ENCODE results near the gene TMEM164.
"Not testable (repeated sequence)": the region's sequence is repeated elsewhere in the genome, so short reads cannot be mapped to it uniquely, and the experiment has no call there.

TMEM164 gene

DNA sequence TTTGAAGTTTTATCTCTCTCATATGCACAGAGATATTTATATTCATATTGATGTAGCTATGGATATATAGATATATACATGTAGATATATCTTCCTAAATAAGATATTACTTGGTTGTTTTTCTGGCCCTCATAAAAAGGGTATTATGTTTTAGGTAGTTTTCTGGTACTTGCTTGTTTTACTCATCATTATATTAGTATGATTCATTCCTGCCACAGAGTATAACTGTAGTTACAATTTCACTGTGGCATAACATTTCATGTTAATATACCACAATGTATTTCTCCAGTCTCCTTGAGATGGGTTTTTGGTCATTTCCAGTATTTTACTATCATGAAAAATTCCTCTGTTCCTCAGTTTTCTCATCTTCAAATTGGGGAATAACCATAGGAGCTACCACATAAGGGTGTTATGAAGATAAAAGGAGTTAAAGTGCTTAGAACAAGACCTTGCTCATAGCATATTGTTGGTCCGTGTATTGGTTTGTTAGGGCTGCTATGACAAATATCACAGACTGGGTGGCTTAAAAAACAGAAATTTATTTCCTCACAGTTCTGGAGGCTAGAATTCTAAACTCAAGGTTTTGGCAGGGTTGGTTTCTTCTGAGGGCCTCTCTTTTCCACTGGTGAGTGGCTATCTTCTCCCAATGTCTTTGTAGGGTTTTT lies 129.7 kb downstream of the TMEM164 start:
- peak; percentile 8 for DNase-seq (ENCODE audit: low read depth)

GRCh38 chrX:110133735-110134370 lies 130.9 kb downstream of the TMEM164 start:
- no peak for DNase-seq (ENCODE audit: low read depth)

GRCh38 chrX:110135618-110136017 lies 132.7 kb downstream of the TMEM164 start:
- no peak for DNase-seq (ENCODE audit: low read depth)

DNA sequence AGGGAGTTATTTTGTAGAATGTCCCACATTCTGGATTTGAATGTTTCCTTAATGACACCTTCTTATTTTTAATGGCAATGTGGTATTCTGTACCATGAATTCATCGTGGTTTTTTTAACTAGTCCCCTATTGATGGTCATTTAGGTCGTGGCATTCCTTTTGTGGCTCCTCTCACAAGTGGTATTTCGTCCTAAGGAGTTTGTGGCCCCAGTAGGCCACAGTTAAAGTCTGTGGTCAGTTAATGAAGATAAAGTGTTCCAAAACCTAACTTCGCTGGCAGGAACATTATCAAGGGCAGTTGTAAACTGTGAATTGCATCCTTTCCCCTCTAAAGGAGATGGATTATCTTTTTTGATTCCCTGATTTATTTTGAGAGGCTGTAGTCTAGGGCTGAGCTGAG lies 133.2 kb downstream of the TMEM164 start:
- no peak for DNase-seq (ENCODE audit: low read depth)

DNA sequence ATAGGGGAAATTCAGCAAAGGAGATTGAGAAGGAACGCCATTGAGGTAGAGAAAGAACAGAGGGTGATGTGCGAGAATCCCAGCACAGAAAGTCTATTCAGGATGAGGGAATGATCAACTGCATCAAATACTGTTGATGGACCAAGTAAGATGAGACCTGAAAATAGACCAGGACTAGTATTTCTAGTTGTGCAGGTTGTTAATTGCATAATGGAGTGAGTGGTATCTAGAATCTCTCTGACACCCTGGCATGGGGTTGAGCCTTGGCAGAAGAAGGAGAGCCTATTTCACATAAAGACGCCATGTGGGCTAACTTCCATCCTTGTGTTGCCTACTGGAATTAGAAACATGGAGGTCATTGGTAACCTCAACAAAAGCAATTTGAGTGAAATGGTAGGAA lies 135.6 kb downstream of the TMEM164 start:
- DNase-seq (ENCODE audit: low read depth), result no peak

- DNase-seq (ENCODE audit: low read depth), result no peak
These were observed 136.3 kb downstream of the TMEM164 start for GRCh38 chrX:110139172-110139571.

- no peak for DNase-seq (ENCODE audit: low read depth)
These were observed 139.2 kb downstream of the TMEM164 start for GRCh38 chrX:110142096-110142495.

DNA sequence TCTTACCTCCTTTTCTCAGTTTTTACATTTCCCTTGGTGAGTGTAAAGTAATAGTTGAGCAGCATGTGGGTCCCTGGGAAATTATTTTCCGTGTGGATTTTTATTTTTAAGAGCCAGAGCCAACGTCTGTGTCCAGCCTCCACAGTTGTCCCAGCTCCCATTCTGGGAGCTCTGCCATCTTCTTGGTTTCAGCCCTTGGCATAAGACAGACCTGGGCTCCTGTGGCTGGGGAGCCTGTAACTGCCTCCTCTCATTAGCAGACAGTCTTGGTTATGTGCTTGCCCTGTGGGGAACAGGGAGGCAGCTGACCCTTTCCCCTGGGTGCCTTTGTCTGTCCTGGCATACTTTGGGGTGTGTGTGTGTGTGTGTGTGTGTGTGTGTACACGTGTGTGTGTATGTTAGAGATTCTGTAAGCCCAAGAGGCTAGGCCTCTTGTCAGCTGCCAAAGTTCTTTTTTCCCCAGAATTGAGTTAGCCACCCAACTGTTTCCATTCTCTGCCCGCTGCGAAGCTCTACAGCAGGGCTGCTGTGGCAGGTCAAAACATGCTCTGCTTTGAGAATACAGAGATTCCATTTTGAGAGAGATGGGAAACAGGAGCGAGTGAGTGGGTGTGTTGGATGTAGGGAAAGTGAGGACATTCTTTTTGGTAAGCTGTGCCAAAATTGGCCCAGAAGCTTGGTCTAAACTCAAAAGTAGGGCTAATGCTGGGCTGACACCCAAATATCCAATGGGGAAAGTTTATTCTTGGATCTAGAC lies 140.7 kb downstream of the TMEM164 start:
- no peak for DNase-seq (ENCODE audit: low read depth)

- no peak for DNase-seq (ENCODE audit: low read depth)
These were observed 142.4 kb downstream of the TMEM164 start for GRCh38 chrX:110145311-110145710.

GRCh38 chrX:110145854-110146253 lies 142.9 kb downstream of the TMEM164 start:
- peak; percentile 51 for DNase-seq (ENCODE audit: low read depth)

DNA sequence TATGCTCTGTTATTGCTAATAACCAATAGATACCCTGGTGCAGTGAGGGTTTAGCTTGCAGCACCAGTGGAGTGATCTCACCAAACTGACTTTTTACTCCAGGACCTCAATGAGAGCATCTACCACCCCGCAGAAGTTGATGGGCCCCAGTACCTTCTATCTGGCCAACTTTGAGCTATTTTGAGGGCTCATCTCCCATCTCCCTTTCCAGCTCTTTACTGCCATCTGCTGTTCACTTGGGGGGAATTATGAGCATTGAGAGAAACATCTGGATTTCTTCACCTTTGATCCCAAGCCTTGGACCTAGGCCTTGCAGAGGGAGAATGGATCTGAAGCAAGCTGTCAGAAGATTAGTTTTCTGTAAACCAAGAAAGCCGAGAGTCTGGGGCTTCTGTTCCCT lies 143.6 kb downstream of the TMEM164 start:
- peak; percentile 67 for DNase-seq (ENCODE audit: low read depth)

GRCh38 chrX:110153244-110153643 lies 150.3 kb downstream of the TMEM164 start:
- DNase-seq (ENCODE audit: low read depth), result no peak

GRCh38 chrX:110153896-110154295 lies 151.0 kb downstream of the TMEM164 start:
- DNase-seq (ENCODE audit: low read depth), result no peak

GRCh38 chrX:110154328-110154727 lies 151.4 kb downstream of the TMEM164 start:
- DNase-seq (ENCODE audit: low read depth), result not testable (repeated sequence)

- DNase-seq (ENCODE audit: low read depth), result no peak
These were observed 152.8 kb downstream of the TMEM164 start for GRCh38 chrX:110155759-110156158.

GRCh38 chrX:110156167-110156754 lies 153.3 kb downstream of the TMEM164 start:
- peak; percentile 49 for DNase-seq (ENCODE audit: low read depth)

GRCh38 chrX:110157444-110157843 lies 154.5 kb downstream of the TMEM164 start:
- DNase-seq (ENCODE audit: low read depth), result no peak

DNA sequence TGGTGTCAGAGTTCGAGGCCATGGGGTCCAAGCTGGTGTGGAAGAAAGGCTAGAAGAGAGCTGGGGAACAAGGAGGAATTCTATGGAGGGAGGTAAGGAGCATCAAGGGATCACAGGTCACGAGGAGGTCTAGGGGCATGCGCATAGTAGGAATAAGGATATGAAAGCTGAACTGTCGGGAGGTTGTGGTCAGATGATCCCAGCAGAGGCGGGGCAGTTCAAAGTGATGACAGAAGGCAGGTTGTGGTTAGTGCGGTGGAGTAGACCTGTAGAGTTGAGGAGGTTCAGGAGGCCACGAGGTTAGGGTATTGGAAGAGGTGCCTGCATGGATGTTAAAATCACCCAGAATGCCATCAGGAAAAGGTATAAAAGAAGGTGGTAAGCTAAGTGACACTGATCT lies 156.3 kb downstream of the TMEM164 start:
- DNase-seq (ENCODE audit: low read depth), result no peak

DNA sequence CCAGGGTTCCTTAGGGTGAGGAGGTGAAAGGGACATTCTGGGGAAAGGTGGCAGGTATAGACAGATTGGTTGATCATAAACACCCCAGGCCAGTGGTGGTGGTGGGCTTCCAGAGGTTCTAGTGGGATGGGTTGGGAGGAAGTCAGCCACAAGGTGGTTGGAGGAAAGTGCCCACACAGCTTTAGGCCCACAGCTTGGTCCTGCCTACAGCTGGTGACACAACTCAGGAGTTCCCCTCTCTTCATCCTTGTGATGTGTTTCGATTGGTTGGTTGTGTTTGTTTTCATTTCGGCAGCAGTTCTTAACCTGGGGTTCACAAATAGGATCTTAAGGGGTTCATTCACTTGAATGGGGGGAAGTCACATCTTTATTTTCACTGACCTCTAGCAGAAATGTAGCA lies 157.0 kb downstream of the TMEM164 start:
- DNase-seq (ENCODE audit: low read depth), result no peak

DNA sequence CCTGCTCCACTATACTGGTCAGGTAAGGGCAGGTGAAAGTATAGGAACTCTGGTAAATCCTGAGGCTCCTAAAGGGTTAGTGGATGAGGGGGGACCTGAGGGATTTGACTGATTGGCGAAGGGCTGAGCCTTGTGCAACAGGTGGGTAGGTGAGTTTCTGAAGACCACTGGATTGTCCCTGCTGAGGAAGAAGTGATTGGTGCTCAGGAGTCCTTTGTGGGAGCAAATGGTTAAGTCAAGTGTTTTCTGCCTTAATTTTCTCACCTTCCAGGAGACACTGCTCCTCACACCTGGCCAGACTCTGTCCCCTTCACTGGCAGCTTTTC lies 158.4 kb downstream of the TMEM164 start:
- DNase-seq (ENCODE audit: low read depth), result no peak

DNA sequence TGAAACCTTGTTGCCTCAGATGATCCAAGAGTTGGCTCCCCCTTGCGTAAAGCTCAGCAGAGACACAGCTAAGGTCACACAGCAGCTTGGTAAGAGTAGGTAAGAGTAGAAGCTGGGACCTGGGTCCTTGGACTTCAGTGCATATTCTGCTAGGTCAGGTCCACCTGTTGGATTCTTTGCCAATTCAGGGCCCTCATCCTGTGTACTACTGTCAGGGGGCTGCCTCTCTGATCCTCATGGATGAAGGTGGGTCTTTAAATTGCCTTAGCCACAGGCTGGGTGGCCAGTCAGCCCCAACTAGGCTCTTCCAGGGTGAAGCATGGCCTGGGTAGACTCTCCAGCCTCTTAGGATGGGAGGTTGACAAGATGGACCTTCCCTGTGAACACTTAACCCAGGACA lies 159.2 kb downstream of the TMEM164 start:
- DNase-seq (ENCODE audit: low read depth), result no peak

GRCh38 chrX:110162867-110163266 lies 160.0 kb downstream of the TMEM164 start:
- DNase-seq (ENCODE audit: low read depth), result no peak

- DNase-seq (ENCODE audit: low read depth), result no peak
These were observed 160.6 kb downstream of the TMEM164 start for GRCh38 chrX:110163488-110163887.
